ENCODE measurements around the gene GRID2IP. TPM values are rescaled to one million over a fixed set of nuclear protein-coding genes. Genes with fewer than 3 reads are reported as not detected.

GRID2IP gene
- total and polyA plus RNA-seq, 10 of the 15 experiments (the other 5 are each of a cell fraction or from before 2014, with no cell fraction given) = not detected

- FAIRE-seq = no peak
- SMC1A ChIA-PET (ENCODE audit: uncharacterized antibody, unreplicated experiment) = no interaction called here
- H3K9me3 ChIP-seq (replicated peaks; ENCODE audit: control insufficient read depth, insufficient read depth, low read length) = no peaks in the 10 kb centered on the region
- no peak overlapping the region for H2AFZ ChIP-seq (ENCODE audit: control insufficient read depth, low read depth, low read length)
- no peaks in the 10 kb centered on the region for H3K36me3 ChIP-seq (ENCODE audit: control insufficient read depth in 2 of 2, insufficient read depth in 2 of 2, low read length in 1 of 2)
- no peak for DNase-seq (ENCODE audit: low read depth, low spot score)
- no peak overlapping the region for H3K27ac ChIP-seq (ENCODE audit: control insufficient read depth, insufficient read depth)
- no peaks in the 10 kb centered on the region for H3K27me3 ChIP-seq (replicated peaks in 1 of 2; ENCODE audit: control insufficient read depth in 2 of 2, insufficient read depth in 2 of 2, low read length in 1 of 2)
- H4K20me1 ChIP-seq (ENCODE audit: control insufficient read depth, insufficient read depth) = no peaks in the 10 kb centered on the region
- BruUV-seq (replicated peaks) = no TSS peak
- no peaks in the 10 kb centered on the region for H3K79me2 ChIP-seq (ENCODE audit: control insufficient read depth, insufficient read depth, low read length)
- 2% methylated on average over 3 of the region's 3 CpGs for WGBS (ENCODE audit: insufficient coverage, insufficient replicate concordance, low lambda C conversion rate, missing lambda C conversion rate)
- 0 out of 2 replicates have a peak, but pooled peaks cover 3% of the 10 kb centered on the region for H3K4me1 ChIP-seq (ENCODE audit: control insufficient read depth, insufficient read depth, low read length)
- no peak for ATAC-seq
- no peak overlapping the region for H3K9ac ChIP-seq (ENCODE audit: control insufficient read depth, insufficient read depth, low read length)
- POLR2A ChIA-PET = no interaction called here
- H3K4me3 ChIP-seq = no peak overlapping the region
- RAD21 ChIA-PET (ENCODE audit: unreplicated experiment) = no interaction called here
- H3K4me2 ChIP-seq (ENCODE audit: control insufficient read depth, insufficient read depth) = no peak overlapping the region
- intact Hi-C loops (cut with micrococcal nuclease; ENCODE audit: unreplicated experiment) (no loop called here), in situ Hi-C loops (cut with MboI) (no loop called here)
- CTCF ChIA-PET = interaction anchor here (1.0 kb wide), 1 partner anchor 52 kb away, joined by 4 read pairs; no protein-coding TSS in a partner anchor
- TF ChIP-seq MAX (IDR thresholded peaks at IDR 0.05; ENCODE audit: low read depth, low read length) = no peak
- no peak for TF ChIP-seq SMARCA5 (IDR thresholded peaks at IDR 0.05)
Measured at GRCh38 chr7:6567886-6568285, 16.6 kb upstream of the GRID2IP start.

GRCh38 chr7:6565655-6566054 lies 14.4 kb upstream of the GRID2IP start:
- BruUV-seq (replicated peaks) = no TSS peak
- H3K4me1 ChIP-seq (ENCODE audit: control insufficient read depth, insufficient read depth, low read length) = no peaks in the 10 kb centered on the region
- intact Hi-C loops (cut with micrococcal nuclease; ENCODE audit: unreplicated experiment) = no loop called here
- no peak overlapping the region for H2AFZ ChIP-seq (ENCODE audit: control insufficient read depth, low read depth, low read length)
- H3K27me3 ChIP-seq (replicated peaks in 1 of 2; ENCODE audit: control insufficient read depth in 2 of 2, insufficient read depth in 2 of 2, low read length in 1 of 2) = no peaks in the 10 kb centered on the region
- H3K36me3 ChIP-seq (ENCODE audit: control insufficient read depth in 2 of 2, insufficient read depth in 2 of 2, low read length in 1 of 2) = no peaks in the 10 kb centered on the region
- no peak overlapping the region for H3K4me3 ChIP-seq
- H3K4me2 ChIP-seq (ENCODE audit: control insufficient read depth, insufficient read depth) = no peak overlapping the region
- no peak for FAIRE-seq
- POLR2A ChIA-PET = no interaction called here
- RAD21 ChIA-PET (ENCODE audit: unreplicated experiment) = no interaction called here
- H3K9ac ChIP-seq (ENCODE audit: control insufficient read depth, insufficient read depth, low read length) = no peak overlapping the region
- in situ Hi-C loops (cut with MboI) = no loop called here
- H3K9me3 ChIP-seq (replicated peaks; ENCODE audit: control insufficient read depth, insufficient read depth, low read length) = no peaks in the 10 kb centered on the region
- H3K79me2 ChIP-seq (ENCODE audit: control insufficient read depth, insufficient read depth, low read length) = no peaks in the 10 kb centered on the region
- peak; percentile 66 for ATAC-seq
- no peak for TF ChIP-seq BRCA1 (IDR thresholded peaks at IDR 0.05; ENCODE audit: low read depth, low read length)
- TF ChIP-seq PAX8 (IDR thresholded peaks at IDR 0.05) = no peak
- TF ChIP-seq CEBPZ (IDR thresholded peaks at IDR 0.05; ENCODE audit: low read depth, low read length) = no peak
- no peak for TF ChIP-seq IRF4 (IDR thresholded peaks at IDR 0.05; ENCODE audit: low read depth, low read length)
- TF ChIP-seq PAX5 (IDR thresholded peaks at IDR 0.05; ENCODE audit: borderline replicate concordance, low read depth, low read length) = no peak
- no peak for TF ChIP-seq FOS (IDR thresholded peaks at IDR 0.05; ENCODE audit: borderline replicate concordance, extremely low read depth, insufficient read length)
- TF ChIP-seq RUNX3 (IDR thresholded peaks at IDR 0.05; ENCODE audit: low read length) = peak; percentile 52
- TF ChIP-seq LARP7 (IDR thresholded peaks at IDR 0.05) = no peak
- peak; percentile 83 for TF ChIP-seq TCF7 (IDR thresholded peaks at IDR 0.05; ENCODE audit: borderline replicate concordance)
- WGBS (ENCODE audit: insufficient coverage, insufficient replicate concordance, low lambda C conversion rate, missing lambda C conversion rate) = 67% methylated on average over 4 of the region's 4 CpGs
- no peak for DNase-seq (ENCODE audit: low read depth, low spot score)
- SMC1A ChIA-PET (ENCODE audit: uncharacterized antibody, unreplicated experiment) = no interaction called here
- CTCF ChIA-PET = interaction anchor here (1.0 kb wide), 1 partner anchor 365 kb away, joined by 3 read pairs; no protein-coding TSS in a partner anchor
- H3K27ac ChIP-seq (ENCODE audit: control insufficient read depth, insufficient read depth) = no peak overlapping the region
- no peaks in the 10 kb centered on the region for H4K20me1 ChIP-seq (ENCODE audit: control insufficient read depth, insufficient read depth)

Data from GM12878 (cell line).